SK-N-SH (cell line): Measurements from ENCODE around the gene BCL7C. TPM values are rescaled to one million over a fixed set of nuclear protein-coding genes. Genes with fewer than 3 reads are reported as not detected.
A peak's percentile ranks its signal among the peaks of the same experiment; 100 is the strongest.

Experiments used
- CTCF ChIA-PET: fragments of 300-600, 350-600 bp; formaldehyde crosslinking; extraction: SDS; loops from one replicate; lab custom pipeline; 2021; lab: Yijun Ruan, JAX
- POLR2A ChIA-PET: fragments of 350-600 bp; sonication (Branson Sonifier 250); formaldehyde crosslinking; extraction: SDS; loops from one replicate; lab custom pipeline; 2020; ENCODE audit warnings: antibody characterized with exemption, inconsistent platforms; lab: Yijun Ruan, JAX
- DNase-seq: peaks from one replicate; pipeline ENCODE4 v3.0.0; 2012
- H2AFZ ChIP-seq: fragments of 200-600 bp; sonication (generic); 2 replicates; pipeline ENCODE4 v1.8.1; 2016; ENCODE audit warnings: antibody characterized with exemption, mild to moderate bottlenecking, low read depth
- H3F3A ChIP-seq: fragments of 200-600 bp; sonication (generic); replicated peaks from 2 replicates; pipeline ENCODE3; 2016; ENCODE audit warnings: antibody characterized with exemption, mild to moderate bottlenecking; ENCODE audit not compliant: insufficient read depth
- H3K27ac ChIP-seq, 2 experiments: fragments of 200-500 bp in 1 of 2; fragments of 200-600 bp in 1 of 2; sonication (Bioruptor generic) in 1 of 2; sonication (generic), shearing (Covaris generic) in 1 of 2; 2 replicates each; pipeline versions ENCODE4 v1.5.1 to v1.6.1; 2014 to 2016; ENCODE audit warnings: low read depth in 2 of 2, inconsistent platforms in 1 of 2, low read length in 1 of 2, mild to moderate bottlenecking in 1 of 2, mixed read lengths in 1 of 2
- H3K27me3 ChIP-seq: fragments of 200-600 bp; sonication (generic), shearing (Covaris generic); 2 replicates; pipeline ENCODE4 v1.6.1; 2016; ENCODE audit warnings: mixed run types; ENCODE audit not compliant: insufficient read depth
- H3K36me3 ChIP-seq, 2 experiments: fragments of 200-500 bp in 1 of 2; fragments of 200-600 bp in 1 of 2; sonication (Bioruptor generic) in 1 of 2; sonication (generic) in 1 of 2; replicated peaks in 1 of 2; 2 replicates each; pipeline versions ENCODE3 to v1.5.1; 2014 to 2016; ENCODE audit warnings: low read length in 1 of 2, mild to moderate bottlenecking in 1 of 2; ENCODE audit not compliant: insufficient read depth in 2 of 2, control insufficient read depth in 1 of 2
- H3K4me1 ChIP-seq, 2 experiments: fragments of 200-500 bp in 1 of 2; fragments of 200-600 bp in 1 of 2; sonication (Bioruptor generic) in 1 of 2; sonication (generic), shearing (Covaris generic) in 1 of 2; 2 replicates each; pipeline versions ENCODE4 v1.5.1 to v1.6.1; 2014 to 2016; ENCODE audit warnings: low read depth in 1 of 2, low read length in 1 of 2, mixed run types in 1 of 2; ENCODE audit not compliant: insufficient read depth in 2 of 2, control insufficient read depth in 1 of 2
- H3K4me2 ChIP-seq: fragments of 200-600 bp; sonication (generic), shearing (Covaris generic); 2 replicates; pipeline ENCODE4 v1.6.1; 2017; ENCODE audit warnings: mixed run types
- H3K4me3 ChIP-seq, 2 experiments: fragments of 200-500 bp in 1 of 2; fragments of 200-600 bp in 1 of 2; sonication (Bioruptor generic) in 1 of 2; sonication (generic), shearing (Covaris generic) in 1 of 2; 2 replicates each; pipeline versions ENCODE4 v1.5.1 to v1.8.1; 2014 to 2016; ENCODE audit warnings: low read depth in 2 of 2, inconsistent platforms in 1 of 2, low read length in 1 of 2, mild to moderate bottlenecking in 1 of 2, mixed read lengths in 1 of 2, moderate library complexity in 1 of 2
- H3K79me2 ChIP-seq: fragments of 200-600 bp; sonication (generic); 2 replicates; pipeline ENCODE4 v1.8.1; 2017; ENCODE audit warnings: mild to moderate bottlenecking; ENCODE audit not compliant: insufficient read depth
- H3K9ac ChIP-seq: fragments of 200-600 bp; sonication (generic); 2 replicates; pipeline ENCODE4 v1.6.1; 2017; ENCODE audit warnings: mixed run types
- H3K9me2 ChIP-seq: fragments of 200-600 bp; sonication (generic); 2 replicates; pipeline ENCODE4 v1.6.1; 2017; ENCODE audit warnings: mixed run types
- H3K9me3 ChIP-seq: fragments of 200-600 bp; sonication (generic); 2 replicates; pipeline ENCODE4 v1.6.1; 2017; ENCODE audit warnings: mixed run types, mild to moderate bottlenecking, moderate library complexity
- H4K20me1 ChIP-seq: fragments of 200-600 bp; sonication (generic); 2 replicates; pipeline ENCODE4 v1.6.1; 2017; ENCODE audit warnings: mild to moderate bottlenecking, mixed run types; ENCODE audit not compliant: insufficient read depth
- ELF1 ChIP-seq: IDR thresholded peaks from 2 replicates; pipeline ENCODE4 v1.4.0; 2012
- GABPA ChIP-seq: IDR thresholded peaks from 2 replicates; pipeline ENCODE4 v1.4.0; 2012; ENCODE audit warnings: low read depth, mild to moderate bottlenecking
- GATA2 ChIP-seq: sonication (generic); formaldehyde crosslinking; IDR thresholded peaks from 2 replicates; pipeline ENCODE4 v1.5.0; 2020; ENCODE audit warnings: mild to moderate bottlenecking, missing genetic modification reagents
- JUND ChIP-seq: IDR thresholded peaks from 2 replicates; pipeline ENCODE4 v1.4.0; 2012
- MXI1 ChIP-seq: IDR thresholded peaks from 2 replicates; pipeline ENCODE4 v1.6.1; 2012; ENCODE audit warnings: mild to moderate bottlenecking, low read depth, low read length, improper control_type of control experiment
- NRF1 ChIP-seq: IDR thresholded peaks from 2 replicates; pipeline ENCODE4 v1.6.1; 2012; ENCODE audit warnings: low read depth, mild to moderate bottlenecking, low read length
- RXRA ChIP-seq: IDR thresholded peaks from 2 replicates; pipeline ENCODE4 v1.4.0; 2012; ENCODE audit warnings: low read depth, mild to moderate bottlenecking, borderline replicate concordance
- TCF12 ChIP-seq: IDR thresholded peaks from 2 replicates; pipeline ENCODE4 v1.4.0; 2012
- WGBS: methylation state at CpG from one replicate; pipeline ENCODE4 v1.1.6; 2017; ENCODE audit warnings: low lambda C conversion rate; 5-methylcytosine and 5-hydroxymethylcytosine counted together
- polyA plus RNA-seq, 3 experiments: library from polyadenylated mRNA; depleted of rRNA; stranded (reverse); fragments of >200 nt; gene quantifications; 2 replicates each; pipeline ENCODE4 v1.2.3, GENCODE V29; 2012
- TF ChIP-seq, protein P1 (sequence below): IDR thresholded peaks from 2 replicates; pipeline ENCODE4 v1.6.1; 2012; ENCODE audit warnings: mild to moderate bottlenecking, low read depth, low read length, moderate library complexity
- TF ChIP-seq, protein P2 (sequence below): fragments of 150-350 bp; IDR thresholded peaks from 2 replicates; pipeline ENCODE4 v1.6.1; 2017; ENCODE audit warnings: antibody characterized with exemption, low read length, low read depth, borderline replicate concordance

BCL7C gene
- polyA plus RNA-seq, 1 of the 3 experiments (the other 2 are of a cell fraction): 56.3 TPM

DNA sequence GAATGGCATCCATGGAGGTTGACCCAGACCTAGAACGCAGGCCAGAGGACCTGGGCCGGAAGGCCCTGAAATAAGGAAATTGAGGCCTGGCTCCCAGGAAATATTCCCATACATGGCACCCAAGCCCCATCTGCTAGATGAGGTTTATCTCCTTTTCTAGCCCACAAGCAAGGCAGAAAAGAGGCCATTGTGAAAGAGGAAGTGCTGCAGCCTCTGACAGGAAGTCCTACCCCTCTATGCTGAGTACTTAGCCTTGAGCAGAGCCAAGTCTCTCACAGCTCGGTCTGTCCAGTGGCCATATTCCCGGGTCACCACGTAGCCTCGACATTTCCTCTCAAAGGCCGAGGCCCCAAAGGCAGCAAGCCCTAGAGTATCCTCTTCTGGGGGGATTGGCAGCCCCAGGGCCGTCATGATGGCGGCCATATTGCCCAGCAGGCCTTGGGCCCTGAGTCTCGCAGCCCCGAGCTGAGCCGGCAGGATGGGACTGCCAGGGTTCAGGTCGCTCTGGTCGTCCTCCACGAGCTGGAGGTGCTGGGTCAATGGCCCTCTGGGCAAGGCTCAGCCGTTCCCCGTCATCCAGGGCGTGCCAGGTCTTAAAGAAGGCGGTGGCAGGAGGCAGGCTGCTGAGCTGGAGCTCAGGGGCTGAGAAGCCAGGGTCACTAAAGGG lies 10.4 kb upstream of the BCL7C start:
- CTCF ChIA-PET: interaction anchor here (0.6 to 1.5 kb wide), 5 partner anchors 9 to 89 kb away, joined by 3 to 9 read pairs (median 3); partner anchors contain the start of gene HSD3B7
- no peak overlapping the region for H2AFZ ChIP-seq

DNA sequence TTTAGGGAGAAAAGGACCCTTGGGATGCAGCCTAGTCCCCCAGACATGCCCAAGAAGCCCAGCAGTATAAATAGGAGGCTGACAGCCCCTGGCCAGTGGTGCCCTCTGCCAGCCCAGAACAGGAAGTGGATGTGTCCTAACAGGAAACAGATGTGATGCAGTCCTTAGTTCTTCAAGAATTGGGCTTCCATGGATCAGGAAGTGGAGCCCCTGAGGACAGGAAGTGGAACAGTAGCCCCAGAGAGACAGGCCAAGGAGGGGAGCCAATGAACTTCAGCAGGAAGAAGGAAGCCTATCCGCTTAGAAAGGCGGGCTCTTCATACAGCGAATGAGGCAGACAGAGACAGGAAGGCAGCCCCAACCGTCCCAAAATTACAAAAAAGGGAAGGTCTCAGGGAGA lies 9.7 kb upstream of the BCL7C start:
- H3K4me1 ChIP-seq: peaks cover 5 to 12% of the 10 kb centered on the region in 2 experiments; a peak in 2 of 4 replicates
- no peak overlapping the region for H3K4me2 ChIP-seq
- TF ChIP-seq TCF12 (peak; percentile 17; the same call in 1 of the 2 replicates), ELF1 (0 out of 2 replicates have a peak, but pooled peaks have one; percentile 30), RXRA (no peak), GABPA (peak; percentile 65)
- no peaks in the 10 kb centered on the region for H3K9me2 ChIP-seq
- CTCF ChIA-PET: interaction anchor here (1.0 to 4.6 kb wide), 5 partner anchors 16 to 59 kb away, joined by 3 to 74 read pairs (median 5); no protein-coding TSS in a partner anchor
- H3K9me3 ChIP-seq: no peaks in the 10 kb centered on the region
- H3K9ac ChIP-seq: no peak overlapping the region
- H4K20me1 ChIP-seq: no peaks in the 10 kb centered on the region
- peak; percentile 84 for DNase-seq
- H3K27ac ChIP-seq: peak overlapping the region; percentile 19 to 64; a peak in 3 of 4 replicates
- no peaks in the 10 kb centered on the region for H3K27me3 ChIP-seq
- H3K36me3 ChIP-seq: no peaks in the 10 kb centered on the region
- peaks cover 21% of the 10 kb centered on the region for H3F3A ChIP-seq
- H3K79me2 ChIP-seq: no peaks in the 10 kb centered on the region
- WGBS: 100% methylated on average over 4 of the region's 4 CpGs
- no peak overlapping the region for H3K4me3 ChIP-seq
- POLR2A ChIA-PET: no interaction called here
- peak overlapping the region; percentile 16; the same call in 1 of the 2 replicates for H2AFZ ChIP-seq

More for the DNA sequence above, 10.4 kb upstream of the BCL7C start:
- no peaks in the 10 kb centered on the region for H3K9me2 ChIP-seq
- H3K4me3 ChIP-seq: no peak overlapping the region
- no peaks in the 10 kb centered on the region for H3K36me3 ChIP-seq
- H3K27me3 ChIP-seq: no peaks in the 10 kb centered on the region
- peak overlapping the region; percentile 19 to 64; a peak in 3 of 4 replicates for H3K27ac ChIP-seq
- 95% methylated on average over 13 of the region's 19 CpGs for WGBS
- no peaks in the 10 kb centered on the region for H4K20me1 ChIP-seq
- H3K79me2 ChIP-seq: no peaks in the 10 kb centered on the region
- DNase-seq: no peak
- H3K4me2 ChIP-seq: no peak overlapping the region
- POLR2A ChIA-PET: no interaction called here
- TF ChIP-seq GATA2: no peak
- no peak for TF ChIP-seq MXI1
- TF ChIP-seq, protein P1, sequence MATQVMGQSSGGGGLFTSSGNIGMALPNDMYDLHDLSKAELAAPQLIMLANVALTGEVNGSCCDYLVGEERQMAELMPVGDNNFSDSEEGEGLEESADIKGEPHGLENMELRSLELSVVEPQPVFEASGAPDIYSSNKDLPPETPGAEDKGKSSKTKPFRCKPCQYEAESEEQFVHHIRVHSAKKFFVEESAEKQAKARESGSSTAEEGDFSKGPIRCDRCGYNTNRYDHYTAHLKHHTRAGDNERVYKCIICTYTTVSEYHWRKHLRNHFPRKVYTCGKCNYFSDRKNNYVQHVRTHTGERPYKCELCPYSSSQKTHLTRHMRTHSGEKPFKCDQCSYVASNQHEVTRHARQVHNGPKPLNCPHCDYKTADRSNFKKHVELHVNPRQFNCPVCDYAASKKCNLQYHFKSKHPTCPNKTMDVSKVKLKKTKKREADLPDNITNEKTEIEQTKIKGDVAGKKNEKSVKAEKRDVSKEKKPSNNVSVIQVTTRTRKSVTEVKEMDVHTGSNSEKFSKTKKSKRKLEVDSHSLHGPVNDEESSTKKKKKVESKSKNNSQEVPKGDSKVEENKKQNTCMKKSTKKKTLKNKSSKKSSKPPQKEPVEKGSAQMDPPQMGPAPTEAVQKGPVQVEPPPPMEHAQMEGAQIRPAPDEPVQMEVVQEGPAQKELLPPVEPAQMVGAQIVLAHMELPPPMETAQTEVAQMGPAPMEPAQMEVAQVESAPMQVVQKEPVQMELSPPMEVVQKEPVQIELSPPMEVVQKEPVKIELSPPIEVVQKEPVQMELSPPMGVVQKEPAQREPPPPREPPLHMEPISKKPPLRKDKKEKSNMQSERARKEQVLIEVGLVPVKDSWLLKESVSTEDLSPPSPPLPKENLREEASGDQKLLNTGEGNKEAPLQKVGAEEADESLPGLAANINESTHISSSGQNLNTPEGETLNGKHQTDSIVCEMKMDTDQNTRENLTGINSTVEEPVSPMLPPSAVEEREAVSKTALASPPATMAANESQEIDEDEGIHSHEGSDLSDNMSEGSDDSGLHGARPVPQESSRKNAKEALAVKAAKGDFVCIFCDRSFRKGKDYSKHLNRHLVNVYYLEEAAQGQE: no peak
- no peak for TF ChIP-seq RXRA
- no peak for TF ChIP-seq JUND
- TF ChIP-seq TCF12: no peak
- TF ChIP-seq, protein P2, sequence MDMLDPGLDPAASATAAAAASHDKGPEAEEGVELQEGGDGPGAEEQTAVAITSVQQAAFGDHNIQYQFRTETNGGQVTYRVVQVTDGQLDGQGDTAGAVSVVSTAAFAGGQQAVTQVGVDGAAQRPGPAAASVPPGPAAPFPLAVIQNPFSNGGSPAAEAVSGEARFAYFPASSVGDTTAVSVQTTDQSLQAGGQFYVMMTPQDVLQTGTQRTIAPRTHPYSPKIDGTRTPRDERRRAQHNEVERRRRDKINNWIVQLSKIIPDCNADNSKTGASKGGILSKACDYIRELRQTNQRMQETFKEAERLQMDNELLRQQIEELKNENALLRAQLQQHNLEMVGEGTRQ: no peak
- no peak for TF ChIP-seq NRF1
- no peak overlapping the region for H3K9ac ChIP-seq
- peaks cover 21% of the 10 kb centered on the region for H3F3A ChIP-seq
- H3K4me1 ChIP-seq: peaks cover 5 to 12% of the 10 kb centered on the region in 2 experiments; a peak in 2 of 4 replicates
- H3K9me3 ChIP-seq: no peaks in the 10 kb centered on the region
